Mesenchymal stem cell (in vitro differentiated cells and primary cell): ENCODE data around the gene PINK1.

Experiments used
- DNase-seq: peaks from one replicate; pipeline ENCODE4 v3.0.0-alpha.2; 2013
- H2AFZ ChIP-seq: one replicate; pipeline ENCODE4 v1.6.1; 2013; ENCODE audit warnings: low read depth, mild to moderate bottlenecking, control low read depth, inconsistent platforms, low read length, moderate library complexity
- H2AK5ac ChIP-seq: 2 replicates; pipeline ENCODE4 v1.6.1; 2013; ENCODE audit warnings: low read length, moderate library complexity, mild to moderate bottlenecking, inconsistent platforms; ENCODE audit not compliant: severe bottlenecking
- H2BK120ac ChIP-seq: one replicate; pipeline ENCODE4 v1.6.1; 2013; ENCODE audit warnings: low read depth, mild to moderate bottlenecking, inconsistent platforms, low read length, moderate library complexity
- H2BK12ac ChIP-seq, 2 experiments: one replicate each; pipeline ENCODE4 v1.6.1; 2013; ENCODE audit warnings: inconsistent platforms in 2 of 2, low read length in 2 of 2, mild to moderate bottlenecking in 2 of 2, moderate library complexity in 2 of 2, control low read depth in 1 of 2
- H2BK15ac ChIP-seq: one replicate; pipeline ENCODE4 v1.6.1; 2013; ENCODE audit warnings: mild to moderate bottlenecking, low read depth, inconsistent platforms; ENCODE audit not compliant: poor library complexity, severe bottlenecking
- H2BK5ac ChIP-seq: 2 replicates; pipeline ENCODE4 v1.6.1; 2013; ENCODE audit warnings: low read depth, mild to moderate bottlenecking, low read length, control low read depth, inconsistent platforms; ENCODE audit not compliant: poor library complexity, severe bottlenecking
- H3K14ac ChIP-seq, 2 experiments: one replicate each; pipeline ENCODE4 v1.6.1; 2013; ENCODE audit warnings: inconsistent platforms in 2 of 2, low read length in 2 of 2, control low read depth in 1 of 2, mild to moderate bottlenecking in 1 of 2, moderate library complexity in 1 of 2
- H3K18ac ChIP-seq, 2 experiments: one replicate each; pipeline ENCODE4 v1.6.1; 2013; ENCODE audit warnings: inconsistent platforms in 2 of 2, low read length in 2 of 2, control low read depth in 1 of 2, low read depth in 1 of 2, mild to moderate bottlenecking in 1 of 2
- H3K23ac ChIP-seq, 2 experiments: one replicate each; pipeline ENCODE4 v1.6.1; 2013; ENCODE audit warnings: inconsistent platforms in 2 of 2, low read length in 2 of 2, mild to moderate bottlenecking in 2 of 2, moderate library complexity in 2 of 2, control low read depth in 1 of 2
- H3K27ac ChIP-seq: 2 replicates; pipeline ENCODE4 v1.5.1; 2013; ENCODE audit warnings: mild to moderate bottlenecking, moderate library complexity, low read length, control low read depth, inconsistent platforms; ENCODE audit not compliant: poor library complexity, severe bottlenecking
- H3K27me3 ChIP-seq, 2 experiments: 2 replicates each; pipeline versions ENCODE4 v1.6.1 to v1.7.0; 2013; ENCODE audit warnings: low read length in 2 of 2, mild to moderate bottlenecking in 2 of 2, moderate library complexity in 2 of 2, control low read depth in 1 of 2, inconsistent platforms in 1 of 2; ENCODE audit not compliant: control insufficient read depth in 1 of 2, insufficient read depth in 1 of 2
- H3K36me3 ChIP-seq, 2 experiments: 2 replicates each; pipeline versions ENCODE4 v1.6.1 to v1.7.0; 2013; ENCODE audit warnings: low read length in 2 of 2, control low read depth in 1 of 2, inconsistent platforms in 1 of 2, low read depth in 1 of 2, mild to moderate bottlenecking in 1 of 2; ENCODE audit not compliant: insufficient read depth in 2 of 2, control insufficient read depth in 1 of 2
- H3K4ac ChIP-seq, 2 experiments: one replicate each; pipeline ENCODE4 v1.6.1; 2013; ENCODE audit warnings: inconsistent platforms in 2 of 2, low read length in 2 of 2, mild to moderate bottlenecking in 2 of 2, moderate library complexity in 2 of 2, control low read depth in 1 of 2, low read depth in 1 of 2
- H3K4me1 ChIP-seq: 2 replicates; pipeline ENCODE4 v1.6.1; 2013; ENCODE audit warnings: low read depth, low read length, control low read depth; ENCODE audit not compliant: control insufficient read depth, insufficient read depth
- H3K4me2 ChIP-seq: 2 replicates; pipeline ENCODE4 v1.6.1; 2013; ENCODE audit warnings: low read length, mild to moderate bottlenecking, inconsistent platforms; ENCODE audit not compliant: poor library complexity, severe bottlenecking
- H3K4me3 ChIP-seq, 2 experiments: 2 replicates each; pipeline versions ENCODE4 v1.5.1 to v1.7.0; 2013; ENCODE audit warnings: low read length in 2 of 2, mild to moderate bottlenecking in 2 of 2, control low read depth in 1 of 2, low read depth in 1 of 2; ENCODE audit not compliant: insufficient read depth in 1 of 2
- H3K79me1 ChIP-seq: replicated peaks from 2 replicates; pipeline ENCODE4 v1.6.1; 2013; ENCODE audit warnings: mild to moderate bottlenecking, control low read depth, low read length, inconsistent platforms; ENCODE audit not compliant: poor library complexity, severe bottlenecking
- H3K9ac ChIP-seq: 2 replicates; pipeline ENCODE4 v1.7.0; 2013; ENCODE audit warnings: mild to moderate bottlenecking, low read length, moderate library complexity
- H3K9me3 ChIP-seq: 2 replicates; pipeline ENCODE4 v1.7.0; 2013; ENCODE audit warnings: mild to moderate bottlenecking, low read length; ENCODE audit not compliant: control insufficient read depth
- H4K8ac ChIP-seq: one replicate; pipeline ENCODE4 v1.6.1; 2013; ENCODE audit warnings: inconsistent platforms, mild to moderate bottlenecking, low read length, moderate library complexity
- H4K91ac ChIP-seq: one replicate; pipeline ENCODE4 v1.6.1; 2013; ENCODE audit warnings: mild to moderate bottlenecking, low read length, inconsistent platforms
- WGBS: methylation state at CpG from one replicate; pipeline ENCODE4 v1.1.7; 2013; ENCODE audit warnings: mixed read lengths; 5-methylcytosine and 5-hydroxymethylcytosine counted together

PINK1 gene

GRCh38 chr1:20612221-20612746 is 21.0 kb upstream of the PINK1 start:
- Histone ChIP-seq H3K4ac (no peak overlapping the region), H2BK12ac (no peak overlapping the region), H3K14ac (no peak overlapping the region), H3K27ac (no peak overlapping the region), H3K27me3 (no peaks in the 10 kb centered on the region), H2BK15ac (no peak overlapping the region), H3K18ac (no peak overlapping the region), H3K9me3 (no peaks in the 10 kb centered on the region), H3K23ac (no peak overlapping the region), H4K8ac (no peak overlapping the region), H3K36me3 (no peaks in the 10 kb centered on the region), H2AK5ac (no peak overlapping the region), H3K79me1 (no peaks in the 10 kb centered on the region), H3K4me3 (no peak overlapping the region), H3K9ac (no peak overlapping the region), H4K91ac (no peak overlapping the region), H2BK120ac (no peak overlapping the region), H3K4me2 (no peak overlapping the region), H2BK5ac (no peak overlapping the region), H3K4me1 (peaks cover 8% of the 10 kb centered on the region), H2AFZ (no peak overlapping the region)
- 81% methylated on average over 11 of the region's 11 CpGs for WGBS
- DNase-seq = no peak

GRCh38 chr1:20614131-20614579 is 19.1 kb upstream of the PINK1 start:
- Histone ChIP-seq H3K79me1 (no peaks in the 10 kb centered on the region), H3K4me1 (peaks cover 8% of the 10 kb centered on the region), H3K27ac (peak overlapping the region; percentile 24)

GRCh38 chr1:20615946-20616846 is 17.1 kb upstream of the PINK1 start:
- Histone ChIP-seq H3K27ac (no peak overlapping the region), H2AFZ (peak overlapping the region; percentile 59)

More at GRCh38 chr1:20614131-20614579, 19.1 kb upstream of the PINK1 start:
- Histone ChIP-seq H3K23ac (no peak overlapping the region), H3K4ac (no peak overlapping the region), H3K18ac (no peak overlapping the region), H3K4me2 (no peak overlapping the region), H2BK120ac (no peak overlapping the region), H2BK5ac (no peak overlapping the region), H4K8ac (no peak overlapping the region), H3K27me3 (peaks cover 0 to 1% of the 10 kb centered on the region in 2 experiments), H2AK5ac (no peak overlapping the region), H3K9ac (no peak overlapping the region), H3K4me3 (no peak overlapping the region), H3K9me3 (no peaks in the 10 kb centered on the region), H2AFZ (no peak overlapping the region), H2BK15ac (no peak overlapping the region), H3K14ac (no peak overlapping the region), H4K91ac (no peak overlapping the region), H2BK12ac (no peak overlapping the region), H3K36me3 (no peaks in the 10 kb centered on the region)
- DNase-seq = no peak
- WGBS = 24% methylated on average over 3 of the region's 3 CpGs

GRCh38 chr1:20616847-20617487 is 16.3 kb upstream of the PINK1 start:
- Histone ChIP-seq H4K91ac (no peak overlapping the region), H3K4me1 (peaks cover 8% of the 10 kb centered on the region), H3K27me3 (peaks cover 0 to 4% of the 10 kb centered on the region in 2 experiments), H3K18ac (no peak overlapping the region), H3K79me1 (no peaks in the 10 kb centered on the region), H2BK12ac (no peak overlapping the region), H3K4me2 (no peak overlapping the region), H3K4ac (no peak overlapping the region), H3K4me3 (peak overlapping the region in 1 of 2 experiments; percentile 64), H3K27ac (no peak overlapping the region), H3K9ac (peak overlapping the region; percentile 38), H3K14ac (no peak overlapping the region), H2BK120ac (no peak overlapping the region), H2BK15ac (no peak overlapping the region), H3K36me3 (no peaks in the 10 kb centered on the region), H4K8ac (no peak overlapping the region), H2BK5ac (no peak overlapping the region), H2AFZ (no peak overlapping the region), H3K9me3 (no peaks in the 10 kb centered on the region), H2AK5ac (no peak overlapping the region), H3K23ac (no peak overlapping the region)
- 93% methylated on average over 3 of the region's 3 CpGs for WGBS
- DNase-seq = no peak

More at GRCh38 chr1:20615946-20616846, 17.1 kb upstream of the PINK1 start:
- peaks cover 8% of the 10 kb centered on the region for H3K4me1 ChIP-seq
- no peak overlapping the region for H2BK15ac ChIP-seq
- H4K8ac ChIP-seq = no peak overlapping the region
- peak; percentile 18 for DNase-seq
- H3K14ac ChIP-seq = no peak overlapping the region
- H3K4ac ChIP-seq = no peak overlapping the region
- peak overlapping the region; percentile 38 for H3K9ac ChIP-seq
- no peak overlapping the region for H2AK5ac ChIP-seq
- H3K27me3 ChIP-seq = peaks cover 0 to 4% of the 10 kb centered on the region in 2 experiments
- H2BK5ac ChIP-seq = no peak overlapping the region
- peak overlapping the region in 1 of 2 experiments; percentile 64 for H3K4me3 ChIP-seq
- no peak overlapping the region for H3K18ac ChIP-seq
- no peak overlapping the region for H3K23ac ChIP-seq
- H3K4me2 ChIP-seq = no peak overlapping the region
- H4K91ac ChIP-seq = no peak overlapping the region
- WGBS = 77% methylated on average over 19 of the region's 20 CpGs
- no peaks in the 10 kb centered on the region for H3K79me1 ChIP-seq
- H3K9me3 ChIP-seq = no peaks in the 10 kb centered on the region
- no peaks in the 10 kb centered on the region for H3K36me3 ChIP-seq
- no peak overlapping the region for H2BK12ac ChIP-seq
- no peak overlapping the region for H2BK120ac ChIP-seq
